Psoas muscle (tissue), 8 donors: ENCODE results near the gene TMEM179. TPM values are rescaled to one million over a fixed set of nuclear protein-coding genes. Genes with fewer than 3 reads are reported as not detected.
"Not testable (repeated sequence)": the region's sequence is repeated elsewhere in the genome, so short reads cannot be mapped to it uniquely, and the experiment has no call there.

Experiments
- ATAC-seq, 4 donors: fragments of 200-7000 bp; cut with Tn5 transposase; one replicate each; pipeline ENCODE4 v1.9.1; 2020; ENCODE audit warnings: moderate library complexity in 3 of 4, mild to moderate bottlenecking in 2 of 4
- DNase-seq, 2 donors: peaks; one replicate each; pipeline ENCODE4 v3.0.0-alpha.2; 2020
- H3K27ac ChIP-seq: fragments of 200-600 bp; one replicate; pipeline ENCODE4 v1.8.0; 2022
- H3K27me3 ChIP-seq, 3 donors: fragments of 200-600 bp in 1 of 3; one replicate each; pipeline versions ENCODE4 v1.6.1 to v1.8.0; 2013 to 2022; ENCODE audit warnings: low read length in 2 of 3, mild to moderate bottlenecking in 2 of 3, moderate library complexity in 1 of 3; ENCODE audit not compliant: insufficient read depth in 3 of 3
- H3K36me3 ChIP-seq, 2 donors: fragments of 200-600 bp in 1 of 2; one replicate each; pipeline versions ENCODE4 v1.6.1 to v1.8.0; 2013 to 2022; ENCODE audit warnings: low read depth in 1 of 2, mild to moderate bottlenecking in 1 of 2, moderate library complexity in 1 of 2; ENCODE audit not compliant: insufficient read depth in 1 of 2
- H3K4me1 ChIP-seq: fragments of 200-600 bp; one replicate; pipeline ENCODE4 v1.8.0; 2022
- H3K4me3 ChIP-seq: fragments of 200-600 bp; one replicate; pipeline ENCODE4 v1.8.0; 2022; ENCODE audit warnings: mild to moderate bottlenecking
- H3K9me3 ChIP-seq: fragments of 200-600 bp; one replicate; pipeline ENCODE4 v1.8.0; 2022
- CTCF ChIP-seq: fragments of 200-600 bp; IDR thresholded peaks from one replicate; pipeline ENCODE4 v1.8.0; 2022; ENCODE audit warnings: antibody characterized with exemption
- WGBS, 3 donors: extraction: QIAGEN DNeasy Blood & Tissue Kit; methylation state at CpG; one replicate each; pipeline versions ENCODE4 v1.1.6 to v1.1.7; 2013; 5-methylcytosine and 5-hydroxymethylcytosine counted together
- intact Hi-C, 2 donors: fragments of 100-400 bp; cut with DNase I; formaldehyde crosslinking; loops; one replicate each; pipeline versions ENCODE4 v1.11.0 to v1.14.2; 2022
- polyA plus RNA-seq, 3 donors: library from polyadenylated mRNA; stranded (reverse); fragments of 200-250 nt; gene quantifications; one replicate each; pipeline ENCODE4 v1.2.3, GENCODE V29; 2013
- total RNA-seq, 4 donors: library from RNA; stranded (reverse); fragmentation: NEBNext Ultra II Directional in 2 of 4; extraction: Animal tissue kit (Norgen Biotek cat#: 25700) in 2 of 4; gene quantifications; one replicate each; pipeline versions ENCODE4 v1.2.1 to v1.2.4, GENCODE V29; 2021 to 2023
- donor health status: healthy with polysubstance abuse.
- donor health status: DM: no; HTN: no; CAD: no; lungs with moderate emphysema.
- donor health status: Bipolar disorder and iron deficiency.
- donor health status: healthy.
- donor health status: DM: yes; HTN: yes; CAD: no.
- donor health status: DM: no; HTN: no; CAD: no.
- donor health status: DM: no; HTN: no; CAD: no.
- donor health status: DM: yes; HTN: yes; CAD: no.

TMEM179 gene
- total and polyA plus RNA-seq, 7 donors: 0.01 TPM; not detected in 6

DNA sequence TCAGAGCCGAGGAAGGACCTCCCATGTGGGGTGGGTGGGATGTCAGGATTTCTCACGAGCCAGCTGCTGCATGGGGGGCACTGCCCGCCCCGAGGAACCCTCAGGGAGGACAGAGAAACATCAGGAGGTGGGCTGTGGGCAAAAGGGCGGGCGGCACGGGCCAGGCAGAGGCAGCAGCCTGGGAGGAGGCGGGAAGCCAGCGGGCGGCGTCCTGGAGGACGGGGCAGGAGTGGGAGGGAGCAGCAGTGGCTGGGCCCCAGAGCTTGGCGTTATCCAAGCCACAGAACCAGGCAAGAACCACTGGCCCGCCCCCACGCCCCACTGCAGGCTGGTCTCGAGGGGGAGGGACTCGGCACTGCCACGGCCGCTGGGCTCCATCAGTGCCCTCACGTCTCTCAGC is 22.6 kb downstream of the TMEM179 start:
- Histone ChIP-seq H3K27ac (no peak overlapping the region), H3K4me1 (peaks cover 53% of the 10 kb centered on the region), H3K36me3 (no peaks in the 10 kb centered on the region), H3K27me3 (peaks cover 0 to 1% (median 0%) of the 10 kb centered on the region in 3 donors), H3K9me3 (no peaks in the 10 kb centered on the region), H3K4me3 (peak overlapping the region; percentile 34)
- WGBS, 3 donors: 32 to 50% (median 44%) methylated on average over 17 to 20 of the region's 20 CpGs
- ATAC-seq: peak in 3 of 4 donors; percentile 21 to 62 (median 31)
- intact Hi-C loops: no loop called here
- no peak for TF ChIP-seq CTCF
- DNase-seq: peak; percentile 38 to 69

- peaks cover 53% of the 10 kb centered on the region for H3K4me1 ChIP-seq
- ATAC-seq: no peak
- no peaks in the 10 kb centered on the region for H3K9me3 ChIP-seq
- WGBS, 3 donors: 56 to 60% (median 60%) methylated on average over 9 of the region's 9 CpGs
- no peaks in the 10 kb centered on the region for H3K36me3 ChIP-seq
- no peak for TF ChIP-seq CTCF
- H3K27me3 ChIP-seq: peaks cover 0 to 1% (median 0%) of the 10 kb centered on the region in 3 donors
- H3K27ac ChIP-seq: no peak overlapping the region
- intact Hi-C loops: no loop called here
- DNase-seq: no peak
- peak overlapping the region; percentile 34 for H3K4me3 ChIP-seq
Observed at GRCh38 chr14:104581521-104581920, 23.1 kb downstream of the TMEM179 start.

DNA sequence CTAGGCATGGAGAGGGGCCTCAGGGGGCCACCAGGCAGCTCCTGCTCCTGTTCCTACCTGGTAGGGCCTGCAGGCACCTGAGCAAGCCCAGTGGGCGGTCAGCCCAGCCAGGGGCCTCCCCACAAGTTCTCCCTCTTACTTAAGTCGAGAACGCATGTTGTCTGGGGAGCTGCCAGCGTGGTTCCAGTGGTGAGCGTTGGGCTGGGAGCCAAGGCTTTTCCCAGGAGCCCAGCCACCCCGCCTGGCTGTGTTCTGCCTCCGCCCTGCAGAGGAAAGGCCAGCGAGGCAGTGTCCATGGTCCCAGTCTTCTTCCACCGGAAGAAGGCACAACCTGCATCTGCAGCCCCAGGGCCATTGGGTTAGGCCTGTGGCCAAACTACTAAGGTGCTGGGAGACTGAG is 23.6 kb downstream of the TMEM179 start:
- intact Hi-C loops: no loop called here
- peak; percentile 33 to 72 for DNase-seq
- Histone ChIP-seq H3K27me3 (peaks cover 0 to 1% (median 0%) of the 10 kb centered on the region in 3 donors), H3K36me3 (no peaks in the 10 kb centered on the region), H3K9me3 (no peaks in the 10 kb centered on the region), H3K4me1 (peaks cover 53% of the 10 kb centered on the region), H3K4me3 (peak overlapping the region; percentile 34), H3K27ac (no peak overlapping the region)
- no peak for TF ChIP-seq CTCF
- 44 to 62% (median 59%) methylated on average over 9 of the region's 9 CpGs for WGBS, 3 donors
- peak in 2 of 4 donors; percentile 29 to 35 for ATAC-seq

DNA sequence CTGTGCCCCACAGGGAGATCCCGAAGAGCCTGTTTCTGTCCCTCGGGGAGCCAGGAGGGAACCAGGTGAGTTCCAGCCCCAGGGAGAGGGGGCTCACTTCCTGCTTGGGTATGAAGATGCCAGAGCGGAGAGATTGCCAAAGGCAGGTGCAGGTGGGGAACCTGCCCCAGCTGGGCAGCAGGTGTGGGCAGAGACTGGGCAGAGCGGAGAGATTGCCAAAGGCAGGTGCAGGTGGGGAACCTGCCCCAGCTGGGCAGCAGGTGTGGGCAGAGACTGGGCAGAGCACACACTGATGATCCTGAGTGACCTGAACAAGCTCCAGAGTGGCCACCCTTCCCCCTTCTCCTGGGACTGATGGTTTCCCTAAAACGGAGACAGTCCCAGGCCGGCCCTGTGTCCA is 24.6 kb downstream of the TMEM179 start:
- WGBS, 3 donors: 49 to 65% (median 53%) methylated on average over 6 of the region's 6 CpGs
- H3K27me3 ChIP-seq, ATAC-seq, H3K36me3 ChIP-seq, intact Hi-C loops, H3K9me3 ChIP-seq, DNase-seq: not testable (repeated sequence)
- Histone ChIP-seq H3K27ac (peak overlapping the region; percentile 21), H3K4me1 (peaks cover 53% of the 10 kb centered on the region), H3K4me3 (peak overlapping the region; percentile 19)

DNA sequence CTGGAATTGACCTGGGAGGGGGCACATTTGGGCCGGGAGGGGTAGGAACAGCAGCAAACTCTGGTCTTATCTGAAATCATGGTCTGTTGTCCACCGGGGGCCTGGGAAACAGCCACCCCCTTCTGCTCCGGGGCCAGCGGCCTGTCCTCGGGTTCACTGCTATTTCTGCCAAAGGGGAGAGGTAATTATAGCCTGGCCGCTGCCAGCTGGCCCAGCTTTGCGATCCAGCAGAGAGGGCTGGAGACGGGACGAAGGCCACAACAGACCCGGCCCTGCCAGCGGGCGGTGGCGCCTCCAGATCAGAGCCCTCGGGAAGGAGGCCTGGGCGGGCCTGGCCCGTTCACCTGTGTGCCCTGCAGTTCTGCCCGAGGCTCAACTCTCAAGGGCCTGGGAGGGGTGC is 25.1 kb downstream of the TMEM179 start, which contains the start of gene C14orf180:
TSS of gene C14orf180 (plus strand) at position 258 of the 400 bp plus-strand sequence. CDS start 6,667 bp downstream, outside the sequence.
- Histone ChIP-seq H3K4me1 (peaks cover 53% of the 10 kb centered on the region), H3K9me3 (no peaks in the 10 kb centered on the region), H3K27me3 (peaks cover 0 to 1% (median 0%) of the 10 kb centered on the region in 3 donors), H3K27ac (peak within 1 kb of the TSS; percentile 21), H3K4me3 (peak within 1 kb of the TSS; percentile 19), H3K36me3 (no peaks in the 10 kb centered on the region)
- WGBS, 3 donors: 18 to 27% (median 19%) methylated on average over 17 of the region's 17 CpGs
- no peak for TF ChIP-seq CTCF
- DNase-seq: peak; percentile 32 to 83
- intact Hi-C loops: no loop called here
- peak; percentile 50 to 69 (median 62) for ATAC-seq
